GM12873 (cell line): Measurements from ENCODE around the gene DNMT3A.
A peak's percentile ranks its signal among the peaks of the same experiment; 100 is the strongest.

Experiments
- TF ChIP-seq, protein P1 (sequence below): IDR thresholded peaks from 2 replicates; pipeline ENCODE4 v1.5.1; 2012; ENCODE audit warnings: low read depth, mild to moderate bottlenecking, moderate library complexity, low read length, control low read depth; ENCODE audit not compliant: insufficient read depth; ENCODE audit errors: missing control alignments

The DNMT3A gene

DNA sequence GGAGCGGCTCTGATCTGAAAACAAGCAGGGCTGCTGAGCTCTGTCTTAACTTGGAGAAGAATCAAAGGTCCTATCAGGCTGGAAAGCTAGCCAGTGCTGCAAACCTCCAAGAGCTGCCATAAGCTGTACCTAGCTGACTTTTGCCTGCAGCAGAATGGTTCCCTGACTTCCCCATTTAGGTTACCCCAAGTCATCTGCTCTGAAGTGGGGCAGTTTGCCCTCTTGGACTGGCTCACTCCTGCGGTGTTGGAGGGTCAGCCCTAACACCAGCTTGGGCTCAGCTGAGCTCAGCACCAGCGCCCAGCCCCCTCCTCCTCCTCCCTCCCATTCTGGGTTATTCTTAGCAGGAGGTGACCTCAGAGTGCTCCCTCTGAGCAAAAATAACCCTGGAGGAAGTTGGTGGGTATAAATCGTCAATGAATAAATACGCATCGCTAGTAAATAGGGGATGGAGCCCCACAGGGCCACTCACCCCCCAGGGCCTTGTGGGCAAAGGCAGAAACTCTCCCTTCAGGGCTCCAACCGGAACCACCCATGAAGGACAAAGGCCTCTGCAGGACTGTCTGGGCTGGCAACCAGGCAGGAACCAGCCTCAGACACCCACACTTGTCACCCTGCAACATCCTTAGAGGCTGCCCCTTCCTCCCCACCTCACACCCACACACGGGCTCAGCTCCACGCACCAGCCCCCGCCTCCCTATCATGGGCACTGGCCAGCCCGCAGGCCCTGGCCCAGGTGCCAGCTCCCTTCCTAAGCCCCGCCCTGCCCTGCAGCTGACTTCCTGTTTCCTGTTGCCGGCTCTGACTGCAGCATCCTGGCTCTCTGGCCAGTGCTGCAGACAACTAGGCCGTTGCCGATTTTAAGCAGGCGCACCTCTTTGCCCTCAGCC is 46.9 kb downstream of the DNMT3A start:
- TF ChIP-seq, protein P1, sequence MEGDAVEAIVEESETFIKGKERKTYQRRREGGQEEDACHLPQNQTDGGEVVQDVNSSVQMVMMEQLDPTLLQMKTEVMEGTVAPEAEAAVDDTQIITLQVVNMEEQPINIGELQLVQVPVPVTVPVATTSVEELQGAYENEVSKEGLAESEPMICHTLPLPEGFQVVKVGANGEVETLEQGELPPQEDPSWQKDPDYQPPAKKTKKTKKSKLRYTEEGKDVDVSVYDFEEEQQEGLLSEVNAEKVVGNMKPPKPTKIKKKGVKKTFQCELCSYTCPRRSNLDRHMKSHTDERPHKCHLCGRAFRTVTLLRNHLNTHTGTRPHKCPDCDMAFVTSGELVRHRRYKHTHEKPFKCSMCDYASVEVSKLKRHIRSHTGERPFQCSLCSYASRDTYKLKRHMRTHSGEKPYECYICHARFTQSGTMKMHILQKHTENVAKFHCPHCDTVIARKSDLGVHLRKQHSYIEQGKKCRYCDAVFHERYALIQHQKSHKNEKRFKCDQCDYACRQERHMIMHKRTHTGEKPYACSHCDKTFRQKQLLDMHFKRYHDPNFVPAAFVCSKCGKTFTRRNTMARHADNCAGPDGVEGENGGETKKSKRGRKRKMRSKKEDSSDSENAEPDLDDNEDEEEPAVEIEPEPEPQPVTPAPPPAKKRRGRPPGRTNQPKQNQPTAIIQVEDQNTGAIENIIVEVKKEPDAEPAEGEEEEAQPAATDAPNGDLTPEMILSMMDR, result no peak

DNA sequence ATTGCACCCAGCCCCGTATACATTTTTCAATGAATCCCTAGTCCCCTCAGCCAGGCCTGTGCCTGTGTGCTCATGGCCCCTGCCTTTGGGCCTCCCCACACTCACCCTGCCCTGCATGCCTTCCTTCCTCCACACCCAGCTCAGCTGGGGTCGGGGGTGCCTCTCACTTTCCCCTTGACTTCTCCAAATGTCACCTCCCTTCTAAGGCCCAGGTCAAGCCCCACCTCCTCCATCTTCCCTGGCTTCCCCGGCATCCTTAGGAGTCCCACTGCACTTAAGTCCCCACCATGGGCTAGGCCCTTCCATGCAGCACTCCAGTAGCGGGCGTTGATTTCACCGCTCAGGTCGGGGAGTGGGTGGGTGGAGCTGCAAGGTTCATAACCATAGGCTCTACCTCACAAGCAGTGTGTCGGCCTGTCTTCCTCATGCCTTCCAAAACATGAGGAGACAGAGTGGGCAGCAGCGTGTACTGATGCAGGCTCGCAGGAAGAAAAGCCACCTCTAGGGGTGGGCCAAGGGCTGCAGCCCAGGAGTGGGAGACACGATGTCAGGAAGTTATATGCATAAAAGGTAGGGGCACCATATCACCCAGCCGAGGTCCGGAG is 47.7 kb downstream of the DNMT3A start:
- TF ChIP-seq, protein P1, result peak; percentile 10

DNA sequence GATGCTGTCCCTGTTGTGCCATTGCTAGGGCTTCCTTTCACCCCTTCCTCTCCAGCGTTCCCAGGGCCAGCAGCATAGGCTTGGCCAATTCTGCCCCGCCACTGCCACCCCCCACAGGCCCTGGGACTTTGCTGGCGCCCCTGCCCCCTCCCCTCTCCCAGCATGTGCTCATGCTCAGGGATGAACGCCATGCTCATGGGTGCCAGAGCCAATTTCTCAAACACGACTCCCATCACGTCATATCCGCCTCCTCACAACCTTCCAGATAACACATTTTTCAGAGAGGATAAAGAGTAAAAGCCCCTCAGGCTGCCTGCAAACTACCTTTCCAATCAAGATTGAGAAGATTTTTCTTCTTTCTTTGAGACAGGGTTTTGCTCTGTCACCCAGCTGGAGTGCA is 48.6 kb downstream of the DNMT3A start:
- TF ChIP-seq, protein P1, result no peak

DNA sequence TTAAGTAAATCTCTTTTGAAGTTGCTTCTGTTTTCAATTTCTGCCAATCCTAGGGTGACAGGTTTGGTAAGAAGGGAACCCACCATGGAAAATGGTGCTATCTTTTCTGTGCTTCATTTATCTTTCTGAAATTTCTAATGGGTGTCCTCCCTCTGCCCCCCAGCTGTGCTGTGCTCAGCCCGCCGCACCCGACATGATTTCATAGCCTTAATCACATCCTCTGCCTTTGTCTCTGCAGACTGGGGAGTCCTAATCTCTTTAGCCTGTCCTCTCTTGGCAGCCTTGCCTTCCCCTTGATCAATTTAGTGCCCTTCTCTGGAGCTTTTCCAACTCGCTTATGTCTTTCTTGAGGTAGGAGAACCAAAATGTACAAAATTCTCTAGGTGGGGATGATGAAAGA is 49.3 kb downstream of the DNMT3A start:
- TF ChIP-seq, protein P1, result no peak

DNA sequence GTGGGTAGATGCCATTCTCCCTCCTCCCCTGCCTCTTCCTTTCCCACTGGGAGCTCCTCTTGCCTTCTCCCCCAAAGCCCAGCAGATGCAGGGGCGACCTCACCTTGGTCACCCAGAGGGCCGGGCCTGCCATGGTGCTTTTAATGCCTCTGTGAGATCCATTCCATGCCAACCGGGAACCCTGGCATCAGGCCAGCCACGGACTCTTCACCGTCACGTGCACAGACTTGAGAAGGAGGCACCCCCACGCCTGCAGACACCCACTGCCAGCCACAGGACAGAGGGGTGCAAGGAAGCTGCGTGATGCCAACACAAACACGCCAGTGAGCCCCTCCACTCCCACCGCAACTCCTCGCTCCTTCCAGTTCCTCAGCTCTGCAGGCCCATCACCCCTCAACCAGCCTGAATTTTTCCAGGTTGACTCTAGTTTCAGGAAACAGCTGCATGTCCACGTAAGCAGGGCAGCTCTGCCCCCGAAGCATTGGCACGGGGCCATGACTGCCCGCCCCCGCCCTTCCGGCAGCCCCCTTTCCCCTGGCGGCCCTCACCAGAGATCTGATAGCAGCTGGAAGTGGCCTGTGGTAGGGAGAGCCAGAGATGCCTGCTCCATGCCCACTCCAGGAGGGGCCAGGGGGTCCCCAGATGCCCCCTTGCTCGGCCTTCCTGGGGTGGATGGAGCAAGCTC is 50.8 kb downstream of the DNMT3A start:
- TF ChIP-seq, protein P1, result no peak

DNA sequence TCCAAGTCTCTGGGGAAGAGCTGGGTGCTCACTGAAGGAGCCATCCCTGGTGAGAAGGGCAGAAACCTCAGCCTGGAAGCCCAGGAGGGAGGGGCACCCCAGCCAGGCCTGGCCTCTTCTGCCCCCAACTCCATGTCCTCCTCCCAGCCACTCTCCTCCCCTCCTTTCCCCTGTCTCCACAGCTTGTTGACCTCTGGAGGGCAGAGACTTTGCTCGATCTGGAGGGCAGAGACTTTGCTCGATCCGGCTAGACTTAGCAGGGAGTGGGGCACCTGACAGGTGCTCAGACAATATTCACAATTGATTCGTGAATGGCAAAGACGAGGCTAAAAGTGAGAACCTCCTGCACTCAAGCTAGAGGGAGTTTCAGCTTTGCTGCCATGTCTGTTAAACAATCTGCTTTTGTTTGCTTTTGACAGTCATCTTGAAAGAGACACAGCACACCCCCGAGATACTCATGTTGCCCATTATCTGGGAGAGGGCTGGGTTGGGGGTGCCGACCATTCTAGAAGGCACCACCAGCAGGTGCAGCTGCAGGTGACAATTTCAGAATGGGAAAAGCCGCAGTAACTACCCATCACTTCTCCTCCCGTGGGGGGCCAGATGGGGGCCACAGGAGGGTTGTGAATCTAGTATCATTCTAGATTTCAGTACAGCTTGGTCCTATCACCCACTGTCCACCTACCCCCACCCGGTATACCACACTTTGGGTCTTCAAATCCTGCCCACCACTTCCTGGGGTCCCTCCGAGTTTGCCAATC is 54.8 kb downstream of the DNMT3A start:
- TF ChIP-seq, protein P1, result no peak
